Measurements from ENCODE around the gene ABRAXAS1. TPM values are rescaled to one million over a fixed set of nuclear protein-coding genes. Genes with fewer than 3 reads are reported as not detected.

Gene ABRAXAS1
- total and polyA plus RNA-seq, 10 of the 15 experiments (the other 5 are each of a cell fraction or from before 2014, with no cell fraction given) = 2.2 to 9.7 (median 5.8) TPM

DNA sequence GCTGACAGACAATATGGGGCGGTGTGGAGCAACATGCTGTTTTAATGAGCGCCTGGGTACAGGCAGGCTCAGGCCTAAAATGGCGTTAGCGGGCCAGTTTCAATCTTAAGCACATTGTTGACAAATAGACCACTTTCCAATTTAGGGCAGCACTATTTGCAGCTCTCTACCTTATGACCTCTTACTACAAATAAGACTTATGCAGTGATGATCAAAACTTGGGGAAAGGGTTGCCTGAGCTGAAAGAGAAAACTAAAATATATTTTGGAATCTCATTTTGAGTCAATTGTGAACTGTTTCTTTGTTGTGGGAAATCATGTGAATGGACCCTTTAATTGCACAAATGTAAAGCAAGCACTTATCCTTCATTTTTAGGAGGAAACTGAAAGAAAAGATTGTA is 25.5 kb upstream of the ABRAXAS1 start (continued):
- no peak for TF ChIP-seq SMC3 (IDR thresholded peaks at IDR 0.05; ENCODE audit: borderline replicate concordance, low read length)
- TF ChIP-seq NRF1 (conservative IDR thresholded peaks at IDR 0.05; ENCODE audit: low read depth, low read length) = no peak
- TF ChIP-seq NFIC (IDR thresholded peaks at IDR 0.05; ENCODE audit: low read depth, low read length) = peak; percentile 30; the same call in 1 of the 2 replicates
- TF ChIP-seq WRNIP1 (IDR thresholded peaks at IDR 0.05; ENCODE audit: borderline replicate concordance, low read depth, low read length) = no peak
- TF ChIP-seq, protein P1, sequence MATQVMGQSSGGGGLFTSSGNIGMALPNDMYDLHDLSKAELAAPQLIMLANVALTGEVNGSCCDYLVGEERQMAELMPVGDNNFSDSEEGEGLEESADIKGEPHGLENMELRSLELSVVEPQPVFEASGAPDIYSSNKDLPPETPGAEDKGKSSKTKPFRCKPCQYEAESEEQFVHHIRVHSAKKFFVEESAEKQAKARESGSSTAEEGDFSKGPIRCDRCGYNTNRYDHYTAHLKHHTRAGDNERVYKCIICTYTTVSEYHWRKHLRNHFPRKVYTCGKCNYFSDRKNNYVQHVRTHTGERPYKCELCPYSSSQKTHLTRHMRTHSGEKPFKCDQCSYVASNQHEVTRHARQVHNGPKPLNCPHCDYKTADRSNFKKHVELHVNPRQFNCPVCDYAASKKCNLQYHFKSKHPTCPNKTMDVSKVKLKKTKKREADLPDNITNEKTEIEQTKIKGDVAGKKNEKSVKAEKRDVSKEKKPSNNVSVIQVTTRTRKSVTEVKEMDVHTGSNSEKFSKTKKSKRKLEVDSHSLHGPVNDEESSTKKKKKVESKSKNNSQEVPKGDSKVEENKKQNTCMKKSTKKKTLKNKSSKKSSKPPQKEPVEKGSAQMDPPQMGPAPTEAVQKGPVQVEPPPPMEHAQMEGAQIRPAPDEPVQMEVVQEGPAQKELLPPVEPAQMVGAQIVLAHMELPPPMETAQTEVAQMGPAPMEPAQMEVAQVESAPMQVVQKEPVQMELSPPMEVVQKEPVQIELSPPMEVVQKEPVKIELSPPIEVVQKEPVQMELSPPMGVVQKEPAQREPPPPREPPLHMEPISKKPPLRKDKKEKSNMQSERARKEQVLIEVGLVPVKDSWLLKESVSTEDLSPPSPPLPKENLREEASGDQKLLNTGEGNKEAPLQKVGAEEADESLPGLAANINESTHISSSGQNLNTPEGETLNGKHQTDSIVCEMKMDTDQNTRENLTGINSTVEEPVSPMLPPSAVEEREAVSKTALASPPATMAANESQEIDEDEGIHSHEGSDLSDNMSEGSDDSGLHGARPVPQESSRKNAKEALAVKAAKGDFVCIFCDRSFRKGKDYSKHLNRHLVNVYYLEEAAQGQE (IDR thresholded peaks at IDR 0.05; ENCODE audit: low read depth, low read length) = no peak
- no peak for TF ChIP-seq ATF3 (IDR thresholded peaks at IDR 0.05; ENCODE audit: borderline replicate concordance, extremely low read depth, low read depth, low read length)
- TF ChIP-seq CHD4 (IDR thresholded peaks at IDR 0.05) = no peak
- no peak for TF ChIP-seq CBX5 (IDR thresholded peaks at IDR 0.05; ENCODE audit: low read depth)
- TF ChIP-seq, protein P2, sequence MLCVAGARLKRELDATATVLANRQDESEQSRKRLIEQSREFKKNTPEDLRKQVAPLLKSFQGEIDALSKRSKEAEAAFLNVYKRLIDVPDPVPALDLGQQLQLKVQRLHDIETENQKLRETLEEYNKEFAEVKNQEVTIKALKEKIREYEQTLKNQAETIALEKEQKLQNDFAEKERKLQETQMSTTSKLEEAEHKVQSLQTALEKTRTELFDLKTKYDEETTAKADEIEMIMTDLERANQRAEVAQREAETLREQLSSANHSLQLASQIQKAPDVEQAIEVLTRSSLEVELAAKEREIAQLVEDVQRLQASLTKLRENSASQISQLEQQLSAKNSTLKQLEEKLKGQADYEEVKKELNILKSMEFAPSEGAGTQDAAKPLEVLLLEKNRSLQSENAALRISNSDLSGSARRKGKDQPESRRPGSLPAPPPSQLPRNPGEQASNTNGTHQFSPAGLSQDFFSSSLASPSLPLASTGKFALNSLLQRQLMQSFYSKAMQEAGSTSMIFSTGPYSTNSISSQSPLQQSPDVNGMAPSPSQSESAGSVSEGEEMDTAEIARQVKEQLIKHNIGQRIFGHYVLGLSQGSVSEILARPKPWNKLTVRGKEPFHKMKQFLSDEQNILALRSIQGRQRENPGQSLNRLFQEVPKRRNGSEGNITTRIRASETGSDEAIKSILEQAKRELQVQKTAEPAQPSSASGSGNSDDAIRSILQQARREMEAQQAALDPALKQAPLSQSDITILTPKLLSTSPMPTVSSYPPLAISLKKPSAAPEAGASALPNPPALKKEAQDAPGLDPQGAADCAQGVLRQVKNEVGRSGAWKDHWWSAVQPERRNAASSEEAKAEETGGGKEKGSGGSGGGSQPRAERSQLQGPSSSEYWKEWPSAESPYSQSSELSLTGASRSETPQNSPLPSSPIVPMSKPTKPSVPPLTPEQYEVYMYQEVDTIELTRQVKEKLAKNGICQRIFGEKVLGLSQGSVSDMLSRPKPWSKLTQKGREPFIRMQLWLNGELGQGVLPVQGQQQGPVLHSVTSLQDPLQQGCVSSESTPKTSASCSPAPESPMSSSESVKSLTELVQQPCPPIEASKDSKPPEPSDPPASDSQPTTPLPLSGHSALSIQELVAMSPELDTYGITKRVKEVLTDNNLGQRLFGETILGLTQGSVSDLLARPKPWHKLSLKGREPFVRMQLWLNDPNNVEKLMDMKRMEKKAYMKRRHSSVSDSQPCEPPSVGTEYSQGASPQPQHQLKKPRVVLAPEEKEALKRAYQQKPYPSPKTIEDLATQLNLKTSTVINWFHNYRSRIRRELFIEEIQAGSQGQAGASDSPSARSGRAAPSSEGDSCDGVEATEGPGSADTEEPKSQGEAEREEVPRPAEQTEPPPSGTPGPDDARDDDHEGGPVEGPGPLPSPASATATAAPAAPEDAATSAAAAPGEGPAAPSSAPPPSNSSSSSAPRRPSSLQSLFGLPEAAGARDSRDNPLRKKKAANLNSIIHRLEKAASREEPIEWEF (IDR thresholded peaks at IDR 0.05; ENCODE audit: insufficient replicate concordance, low read depth, low read length) = no peak
- TF ChIP-seq CREB1 (IDR thresholded peaks at IDR 0.05; ENCODE audit: low read depth) = no peak
- TF ChIP-seq MTA2 (IDR thresholded peaks at IDR 0.05; ENCODE audit: low read depth) = peak; percentile 52; the same call in 1 of the 2 replicates
- TF ChIP-seq PAX8 (IDR thresholded peaks at IDR 0.05) = no peak
- 0 out of 2 replicates have a peak, but pooled peaks have one; percentile 55 for TF ChIP-seq ZBTB33 (IDR thresholded peaks at IDR 0.05)
- TF ChIP-seq SIX5 (IDR thresholded peaks at IDR 0.05; ENCODE audit: low read depth, low read length, severe bottlenecking) = no peak
- TF ChIP-seq, protein P3, sequence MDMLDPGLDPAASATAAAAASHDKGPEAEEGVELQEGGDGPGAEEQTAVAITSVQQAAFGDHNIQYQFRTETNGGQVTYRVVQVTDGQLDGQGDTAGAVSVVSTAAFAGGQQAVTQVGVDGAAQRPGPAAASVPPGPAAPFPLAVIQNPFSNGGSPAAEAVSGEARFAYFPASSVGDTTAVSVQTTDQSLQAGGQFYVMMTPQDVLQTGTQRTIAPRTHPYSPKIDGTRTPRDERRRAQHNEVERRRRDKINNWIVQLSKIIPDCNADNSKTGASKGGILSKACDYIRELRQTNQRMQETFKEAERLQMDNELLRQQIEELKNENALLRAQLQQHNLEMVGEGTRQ (IDR thresholded peaks at IDR 0.05; ENCODE audit: borderline replicate concordance, low read depth, low read length) = no peak
- TF ChIP-seq SMAD1 (IDR thresholded peaks at IDR 0.05; ENCODE audit: low read depth, partially characterized antibody) = no peak
- no peak for TF ChIP-seq RELA (IDR thresholded peaks at IDR 0.05; ENCODE audit: borderline replicate concordance, partially characterized antibody)
- TF ChIP-seq SREBF1 (IDR thresholded peaks at IDR 0.05; ENCODE audit: low read length) = no peak
- no peak for TF ChIP-seq TARDBP (IDR thresholded peaks at IDR 0.05; ENCODE audit: borderline replicate concordance)
- TF ChIP-seq JUNB (IDR thresholded peaks at IDR 0.05) = peak; percentile 63
